Measurements from ENCODE around the gene VWA3A.

GRCh38 chr16:22109258-22109898 lies 17.0 kb downstream of the VWA3A start:
- no peak for TF ChIP-seq SP1 (IDR thresholded peaks at IDR 0.05)
- TF ChIP-seq LEF1 (IDR thresholded peaks at IDR 0.05; ENCODE audit: borderline replicate concordance) = no peak
